Upper lobe of left lung (tissue), 6 donors: ENCODE results near the gene PACS1. TPM values are rescaled to one million over a fixed set of nuclear protein-coding genes. Genes with fewer than 3 reads are reported as not detected.
"Not testable (repeated sequence)": the region's sequence is repeated elsewhere in the genome, so short reads cannot be mapped to it uniquely, and the experiment has no call there.

Source experiments
- ATAC-seq, 2 donors: fragments of 200-7000 bp; cut with Tn5 transposase; one replicate each; pipeline ENCODE4 v1.9.1; 2022; ENCODE audit warnings: mild to moderate bottlenecking in 2 of 2, moderate library complexity in 2 of 2; ENCODE audit not compliant: low FRiP score in 2 of 2
- DNase-seq, 2 donors: peaks; one replicate each; pipeline ENCODE4 v3.0.0-alpha.2; 2019 to 2020
- H3K27ac ChIP-seq, 4 donors: fragments of 200-600 bp; sonication (generic); one replicate each; pipeline ENCODE4 v1.5.1; 2016 to 2019
- H3K27me3 ChIP-seq, 4 donors: fragments of 200-600 bp; sonication (generic); one replicate each; pipeline ENCODE4 v1.5.1; 2017 to 2019
- H3K36me3 ChIP-seq, 4 donors: fragments of 200-600 bp; sonication (generic); one replicate each; pipeline ENCODE4 v1.5.1; 2016 to 2019
- H3K4me1 ChIP-seq, 4 donors: fragments of 200-600 bp; sonication (generic); one replicate each; pipeline ENCODE4 v1.5.1; 2018 to 2019
- H3K4me3 ChIP-seq, 4 donors: fragments of 200-600 bp; sonication (generic); one replicate each; pipeline ENCODE4 v1.5.1; 2017 to 2019; ENCODE audit warnings: mild to moderate bottlenecking in 2 of 4, moderate library complexity in 1 of 4
- H3K9me3 ChIP-seq, 4 donors: fragments of 200-600 bp; sonication (generic); one replicate each; pipeline ENCODE4 v1.5.1; 2018 to 2019
- EP300 ChIP-seq, 4 donors: sonication (generic); formaldehyde crosslinking; IDR thresholded peaks; one replicate each; pipeline ENCODE4 v1.5.1; 2017; ENCODE audit warnings: antibody characterized with exemption in 4 of 4, control low read depth in 2 of 4
- POLR2A ChIP-seq, 4 donors: fragments of 450-650 bp; IDR thresholded peaks; one replicate each; pipeline ENCODE4 v1.5.1; 2016 to 2017; ENCODE audit warnings: antibody characterized with exemption in 4 of 4, mild to moderate bottlenecking in 2 of 4
- POLR2AphosphoS5 ChIP-seq, 2 donors: sonication (generic); formaldehyde crosslinking; IDR thresholded peaks; one replicate each; pipeline ENCODE4 v1.5.1; 2017; ENCODE audit warnings: antibody characterized with exemption in 2 of 2
- WGBS, 2 donors: methylation state at CpG; one replicate each; pipeline ENCODE4 v1.1.5; 2017 to 2018; 5-methylcytosine and 5-hydroxymethylcytosine counted together
- total RNA-seq, 6 donors: library from RNA; depleted of rRNA in 4 of 6; stranded (reverse); fragments of >200 nt in 4 of 6; gene quantifications; one replicate each; pipeline versions ENCODE4 v1.1.0 to v1.2.1, GENCODE V29; 2016 to 2021
- TF ChIP-seq, protein P1 (sequence below), 6 experiments: fragments of 450-650 bp in 4 of 6; fragments of 200-600 bp in 2 of 6; sonication (generic) in 2 of 6; IDR thresholded peaks; one replicate each; pipeline ENCODE4 v1.5.1; 2016 to 2019; ENCODE audit warnings: antibody characterized with exemption in 6 of 6
- donor health status: DM: no; HTN: no; CAD: no; lungs with moderate emphysema.
- donor health status: DM: no; HTN: yes; CAD: no; lungs with severe emphysema.

Gene PACS1
- 100 to 1,000 TPM in 1 of 6 donors, 10 to 100 TPM in 5; 39.8 to 123 (median 51.1) TPM for total RNA-seq

DNA sequence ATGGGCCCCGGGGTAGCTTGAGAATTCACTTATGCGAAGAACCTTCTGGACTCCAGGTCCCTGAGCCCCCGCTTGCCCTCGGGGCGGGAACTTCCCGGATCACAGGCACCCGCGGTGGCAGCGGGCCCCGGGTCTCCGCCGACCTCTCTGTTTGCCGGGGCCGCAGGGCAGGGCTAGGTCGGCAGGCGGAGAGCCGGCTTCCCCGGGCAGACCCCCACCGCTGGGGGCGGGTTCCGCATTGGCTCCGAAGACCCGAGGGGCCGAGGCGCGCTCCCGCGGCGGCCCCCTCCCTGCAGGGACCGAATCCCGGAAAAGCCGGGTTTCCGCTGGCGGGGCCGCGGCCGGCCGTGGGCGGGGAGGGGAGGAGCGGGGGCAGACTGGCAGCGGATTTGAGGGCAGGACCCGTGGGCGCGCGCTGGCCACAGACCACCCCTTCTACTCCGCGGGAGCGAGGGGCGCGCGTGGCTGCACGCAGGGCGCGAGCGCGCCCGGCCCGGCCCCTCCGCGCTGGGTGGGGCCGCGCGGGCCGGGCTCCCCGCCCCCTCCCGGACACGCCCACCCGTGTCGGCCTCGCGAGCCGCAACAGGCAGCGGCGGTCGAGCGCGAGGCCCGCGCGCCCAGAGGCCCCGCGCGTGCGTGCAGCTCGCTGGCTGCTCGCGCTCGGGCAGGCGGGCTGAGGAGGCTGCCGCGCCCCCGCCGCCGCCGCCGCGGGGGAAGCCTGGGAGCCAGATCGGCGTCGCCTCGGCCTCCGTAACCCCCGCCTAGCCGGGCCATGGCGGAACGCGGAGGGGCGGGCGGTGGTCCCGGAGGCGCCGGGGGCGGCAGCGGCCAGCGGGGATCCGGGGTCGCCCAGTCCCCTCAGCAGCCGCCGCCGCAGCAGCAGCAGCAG is at the start of gene PACS1:
PACS1 (plus strand) TSS at position 558 of the 889 bp plus-strand sequence; CDS start at position 773, 215 bp downstream.
- Histone ChIP-seq H3K36me3 (peaks cover 8 to 49% (median 32%) of the 10 kb centered on the region in 4 donors), H3K4me1 (peaks cover 30 to 42% (median 34%) of the 10 kb centered on the region in 4 donors), H3K27ac (peak within 1 kb of the TSS; percentile 93 to 99 (median 96)), H3K9me3 (no peaks in the 10 kb centered on the region), H3K4me3 (peak within 1 kb of the TSS; percentile 48 to 100 (median 97)), H3K27me3 (no peaks in the 10 kb centered on the region)
- peak; percentile 86 to 92 for ATAC-seq
- TF ChIP-seq, protein P1, sequence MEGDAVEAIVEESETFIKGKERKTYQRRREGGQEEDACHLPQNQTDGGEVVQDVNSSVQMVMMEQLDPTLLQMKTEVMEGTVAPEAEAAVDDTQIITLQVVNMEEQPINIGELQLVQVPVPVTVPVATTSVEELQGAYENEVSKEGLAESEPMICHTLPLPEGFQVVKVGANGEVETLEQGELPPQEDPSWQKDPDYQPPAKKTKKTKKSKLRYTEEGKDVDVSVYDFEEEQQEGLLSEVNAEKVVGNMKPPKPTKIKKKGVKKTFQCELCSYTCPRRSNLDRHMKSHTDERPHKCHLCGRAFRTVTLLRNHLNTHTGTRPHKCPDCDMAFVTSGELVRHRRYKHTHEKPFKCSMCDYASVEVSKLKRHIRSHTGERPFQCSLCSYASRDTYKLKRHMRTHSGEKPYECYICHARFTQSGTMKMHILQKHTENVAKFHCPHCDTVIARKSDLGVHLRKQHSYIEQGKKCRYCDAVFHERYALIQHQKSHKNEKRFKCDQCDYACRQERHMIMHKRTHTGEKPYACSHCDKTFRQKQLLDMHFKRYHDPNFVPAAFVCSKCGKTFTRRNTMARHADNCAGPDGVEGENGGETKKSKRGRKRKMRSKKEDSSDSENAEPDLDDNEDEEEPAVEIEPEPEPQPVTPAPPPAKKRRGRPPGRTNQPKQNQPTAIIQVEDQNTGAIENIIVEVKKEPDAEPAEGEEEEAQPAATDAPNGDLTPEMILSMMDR (IDR thresholded peaks at IDR 0.05): peak in 4 of 6 experiments; percentile 48 to 83 (median 70)
- TF ChIP-seq POLR2AphosphoS5 (IDR thresholded peaks at IDR 0.05) (peak in 1 of 2 donors; percentile 59), EP300 (IDR thresholded peaks at IDR 0.05) (peak in 1 of 4 donors; percentile 24), POLR2A (IDR thresholded peaks at IDR 0.05) (peak in 3 of 4 donors; percentile 37 to 69 (median 54))
- WGBS, 2 donors: 0 to 1% methylated on average over 8 to 43 of the region's 120 CpGs
- peak; percentile 76 to 97 for DNase-seq

DNA sequence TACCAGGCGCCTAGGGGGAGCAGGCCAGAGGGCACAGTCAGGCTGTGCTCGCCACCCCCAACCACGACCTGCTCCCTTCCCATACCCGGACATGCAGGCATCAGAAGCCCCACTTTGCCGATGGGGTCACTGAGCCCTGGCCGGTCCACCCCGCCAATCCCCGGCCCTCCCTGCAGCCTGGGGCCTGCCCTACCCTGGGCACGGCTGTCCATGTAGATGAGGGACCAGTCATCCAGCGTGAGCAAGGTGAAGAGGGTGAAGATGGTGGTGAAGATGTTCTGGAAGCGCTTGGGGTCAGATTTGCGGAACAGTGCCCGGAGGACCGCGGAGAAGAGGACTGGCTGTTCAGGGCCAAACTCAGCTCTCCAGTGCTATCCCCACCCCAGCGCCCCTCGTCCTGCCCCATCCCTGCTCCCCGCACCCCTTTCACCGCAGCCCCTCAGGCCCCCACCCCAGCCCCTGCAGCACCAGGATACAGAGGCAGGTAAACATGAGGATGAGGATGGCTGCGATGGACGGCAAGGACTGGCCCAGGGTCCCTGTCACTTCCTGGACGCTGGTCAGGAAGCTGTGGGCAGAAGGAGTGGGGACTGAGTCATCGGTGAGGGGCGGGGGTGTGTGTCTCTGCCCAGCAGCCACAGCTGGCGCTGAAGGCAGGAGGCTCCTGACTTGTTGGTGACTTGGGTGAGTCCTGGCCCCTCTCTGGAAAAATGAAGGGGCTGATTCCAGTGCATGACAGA is 49.3 kb upstream of the PACS1 start:
- DNase-seq (peak; percentile 48 to 79), ATAC-seq (peak; percentile 58 to 67)
- no peaks in the 10 kb centered on the region for H3K27me3 ChIP-seq
- WGBS, 2 donors: 70 to 81% methylated on average over 17 to 24 of the region's 25 CpGs
- H3K4me1 ChIP-seq: peaks cover 14 to 25% (median 20%) of the 10 kb centered on the region in 4 donors
- H3K9me3 ChIP-seq: no peaks in the 10 kb centered on the region
- H3K27ac ChIP-seq: peak overlapping the region in 2 of 4 donors; percentile 56 to 58
- peak overlapping the region in 2 of 4 donors; percentile 5 to 25 for H3K4me3 ChIP-seq
- TF ChIP-seq EP300 (IDR thresholded peaks at IDR 0.05) (no peak), POLR2AphosphoS5 (IDR thresholded peaks at IDR 0.05) (peak in 1 of 2 donors; percentile 38)
- no peaks in the 10 kb centered on the region for H3K36me3 ChIP-seq

DNA sequence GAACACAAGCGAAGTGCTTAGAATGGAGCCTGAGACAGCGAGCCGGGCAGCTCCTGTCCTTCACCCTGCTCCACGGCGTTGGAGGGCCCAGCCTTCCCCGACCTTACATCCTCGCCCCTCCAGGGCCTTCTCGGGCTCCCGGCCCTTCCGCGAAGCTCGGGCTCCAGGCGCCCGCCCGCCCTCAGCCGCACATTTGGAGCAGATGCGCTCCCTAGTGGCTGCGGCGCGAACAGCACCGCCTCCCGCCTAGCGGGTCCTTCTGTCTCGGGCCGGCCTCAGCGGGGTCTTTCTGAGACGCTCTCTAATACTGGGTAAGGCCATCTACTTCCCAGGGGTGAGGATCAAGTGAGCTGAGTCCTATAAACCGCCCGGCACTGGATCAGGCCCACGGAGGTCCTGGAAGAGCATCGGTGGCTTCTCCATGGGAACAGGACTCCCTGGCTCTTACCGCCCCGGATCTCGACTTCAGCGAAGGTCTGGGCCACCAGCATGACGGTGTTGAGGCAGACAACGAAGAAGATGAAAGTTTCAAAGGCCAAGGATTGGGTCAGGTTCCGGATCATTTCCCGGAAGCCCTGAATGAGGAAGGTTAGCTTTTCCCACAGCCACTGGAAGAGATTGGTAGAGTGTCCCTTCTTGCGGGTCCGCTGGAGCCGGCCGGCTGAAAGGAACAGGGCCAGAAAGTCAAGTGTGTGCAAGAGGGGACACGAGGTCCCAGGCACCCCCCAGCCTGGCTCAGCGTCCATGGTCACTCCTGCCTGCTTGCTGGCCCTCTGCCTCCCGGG is 47.5 kb upstream of the PACS1 start:
- no peaks in the 10 kb centered on the region for H3K27me3 ChIP-seq
- H3K4me3 ChIP-seq: peak overlapping the region in 2 of 4 donors; percentile 4 to 28
- WGBS, 2 donors: 19 to 27% methylated on average over 33 to 46 of the region's 46 CpGs
- no peaks in the 10 kb centered on the region for H3K36me3 ChIP-seq
- peaks cover 14 to 25% (median 20%) of the 10 kb centered on the region in 4 donors for H3K4me1 ChIP-seq
- peak; percentile 83 to 94 for ATAC-seq
- TF ChIP-seq, protein P1 (IDR thresholded peaks at IDR 0.05): peak; percentile 95 to 100 (median 96)
- no peak for TF ChIP-seq POLR2AphosphoS5 (IDR thresholded peaks at IDR 0.05)
- no peak for TF ChIP-seq EP300 (IDR thresholded peaks at IDR 0.05)
- no peak for TF ChIP-seq POLR2A (IDR thresholded peaks at IDR 0.05)
- no peak overlapping the region for H3K27ac ChIP-seq
- H3K9me3 ChIP-seq: no peaks in the 10 kb centered on the region
- DNase-seq: peak; percentile 79 to 97

DNA sequence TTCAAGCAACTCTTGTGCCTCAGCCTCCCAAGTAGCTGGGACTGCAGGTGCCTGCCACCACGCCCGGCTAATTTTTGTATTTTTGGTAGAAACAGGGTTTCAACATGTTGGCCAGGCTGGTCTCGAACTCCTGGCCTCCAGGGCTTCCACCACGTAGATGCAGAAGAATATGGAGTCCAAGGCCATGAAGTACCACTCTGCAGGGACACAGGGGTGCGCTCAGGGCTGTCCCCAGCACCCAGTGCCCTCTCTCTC is 47.0 kb upstream of the PACS1 start:
- DNase-seq, H3K9me3 ChIP-seq, H3K27me3 ChIP-seq, ATAC-seq, H3K36me3 ChIP-seq, H3K27ac ChIP-seq, H3K4me3 ChIP-seq: not testable (repeated sequence)
- H3K4me1 ChIP-seq: peaks cover 14 to 25% (median 20%) of the 10 kb centered on the region in 4 donors
- whole genome bisulfite sequencing, 2 donors: 80 to 85% methylated on average over 5 of the region's 5 CpGs

DNA sequence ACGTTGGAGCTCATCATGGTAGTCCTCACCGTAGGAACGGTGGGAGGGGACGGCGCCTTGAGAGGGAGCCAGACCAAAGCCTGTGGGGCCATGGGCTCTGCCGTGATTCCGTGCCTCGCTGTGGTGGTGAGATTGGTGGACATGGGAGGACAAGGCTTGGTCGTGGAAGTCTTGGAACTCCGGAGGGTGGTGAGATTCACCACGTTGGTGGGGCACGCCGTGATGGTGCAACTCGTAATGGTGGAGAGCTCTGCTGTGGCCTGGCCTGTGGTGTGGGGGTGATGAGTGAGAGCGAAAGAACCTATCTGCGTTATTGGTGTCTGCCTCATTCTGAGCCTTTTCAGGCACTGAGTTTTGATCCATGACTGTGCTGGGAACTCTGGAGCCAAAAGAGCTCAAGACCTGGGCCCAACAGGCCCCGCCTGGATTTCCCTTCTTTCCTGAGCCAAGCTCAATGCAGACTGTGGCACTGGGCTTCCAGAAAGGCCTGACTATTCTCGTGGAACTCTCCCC is 44.0 kb upstream of the PACS1 start, which contains the start of gene CATSPER1:
CATSPER1 (minus strand) TSS at position 463 of the 513 bp plus-strand sequence; CDS start at position 363, 100 bp downstream.
- ATAC-seq: no peak
- no peaks in the 10 kb centered on the region for H3K9me3 ChIP-seq
- no peak within 1 kb of the TSS for H3K4me3 ChIP-seq
- no peaks in the 10 kb centered on the region for H3K36me3 ChIP-seq
- H3K4me1 ChIP-seq: peaks cover 14 to 20% (median 17%) of the 10 kb centered on the region in 4 donors
- H3K27ac ChIP-seq: no peak within 1 kb of the TSS
- peak in 1 of 2 donors; percentile 30 for DNase-seq
- 89 to 90% methylated on average over 17 to 18 of the region's 18 CpGs for WGBS, 2 donors
- TF ChIP-seq, protein P1 (IDR thresholded peaks at IDR 0.05): no peak
- TF ChIP-seq POLR2AphosphoS5 (IDR thresholded peaks at IDR 0.05) (no peak), POLR2A (IDR thresholded peaks at IDR 0.05) (no peak), EP300 (IDR thresholded peaks at IDR 0.05) (no peak)
- no peaks in the 10 kb centered on the region for H3K27me3 ChIP-seq
